ENCODE data around the gene CLDN6.

Gene CLDN6

GRCh38 chr16:3013998-3014690, 3.8 kb downstream of the CLDN6 start:
- in situ Hi-C loops (cut with MboI; ENCODE audit: low sequenced_read_pairs) = no loop called here

DNA sequence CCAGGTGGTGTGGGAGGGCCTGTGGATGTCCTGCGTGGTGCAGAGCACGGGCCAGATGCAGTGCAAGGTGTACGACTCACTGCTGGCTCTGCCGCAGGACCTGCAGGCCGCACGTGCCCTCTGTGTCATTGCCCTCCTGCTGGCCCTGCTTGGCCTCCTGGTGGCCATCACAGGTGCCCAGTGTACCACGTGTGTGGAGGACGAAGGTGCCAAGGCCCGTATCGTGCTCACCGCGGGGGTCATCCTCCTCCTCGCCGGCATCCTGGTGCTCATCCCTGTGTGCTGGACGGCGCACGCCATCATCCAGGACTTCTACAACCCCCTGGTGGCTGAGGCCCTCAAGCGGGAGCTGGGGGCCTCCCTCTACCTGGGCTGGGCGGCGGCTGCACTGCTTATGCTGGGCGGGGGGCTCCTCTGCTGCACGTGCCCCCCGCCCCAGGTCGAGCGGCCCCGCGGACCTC, 4.5 kb downstream of the CLDN6 start:
- in situ Hi-C loops (cut with MboI; ENCODE audit: low sequenced_read_pairs) = no loop called here

DNA sequence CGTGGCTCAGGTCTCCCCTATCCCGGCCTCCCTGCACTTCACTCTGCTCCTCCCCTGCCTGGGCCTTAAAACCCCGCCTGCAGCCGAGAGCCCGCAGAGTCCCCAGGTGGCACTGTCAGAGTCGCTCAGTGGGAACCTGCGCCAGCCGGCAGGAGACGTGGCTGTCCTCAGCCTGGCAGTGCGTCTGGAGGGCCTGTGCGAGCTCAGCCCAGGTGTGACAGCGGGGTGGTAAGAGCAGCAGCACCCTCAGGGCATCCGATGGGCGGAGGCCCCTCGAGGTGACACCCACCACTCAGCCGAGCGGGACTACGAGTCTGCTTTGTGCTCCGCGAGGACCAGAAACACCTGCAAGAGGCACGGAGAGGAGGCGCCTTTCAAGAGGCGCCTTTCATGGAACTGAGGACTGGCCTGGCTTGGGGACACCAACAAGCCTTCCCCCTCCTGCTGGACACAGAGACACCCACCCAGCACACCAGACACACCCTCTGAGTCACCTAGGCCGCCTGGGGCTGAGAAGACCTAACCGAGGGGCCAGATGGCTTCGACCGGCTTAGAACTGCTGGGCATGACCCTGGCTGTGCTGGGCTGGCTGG, 5.1 kb downstream of the CLDN6 start, which contains the start of gene CLDN9:
TSS of gene CLDN9 (plus strand) at position 96 of the 593 bp plus-strand sequence. CDS start at position 536, 440 bp downstream.
- in situ Hi-C loops (cut with MboI; ENCODE audit: low sequenced_read_pairs) = no loop called here

DNA sequence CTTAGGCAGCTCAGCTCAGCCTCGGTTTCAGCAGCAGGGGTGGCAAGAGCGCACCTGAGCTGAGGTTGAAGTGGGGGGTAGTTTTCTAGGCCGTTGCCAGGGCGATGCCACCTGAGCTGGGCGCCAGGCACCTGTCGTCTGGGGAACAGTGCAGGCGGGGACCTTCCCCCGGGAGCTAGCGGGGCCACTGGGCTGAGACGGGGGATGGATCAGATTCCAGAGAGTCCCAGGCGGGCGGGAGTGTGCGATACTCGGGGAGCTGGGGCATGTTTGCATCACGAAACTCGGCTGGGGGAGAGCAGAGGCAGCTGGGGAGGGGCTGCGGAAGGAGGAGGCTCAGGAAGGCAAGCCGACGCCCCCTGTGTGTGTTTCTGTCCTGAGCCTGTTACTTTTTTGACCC, 5.7 kb downstream of the CLDN6 start:
- in situ Hi-C loops (cut with MboI; ENCODE audit: low sequenced_read_pairs) = no loop called here

DNA sequence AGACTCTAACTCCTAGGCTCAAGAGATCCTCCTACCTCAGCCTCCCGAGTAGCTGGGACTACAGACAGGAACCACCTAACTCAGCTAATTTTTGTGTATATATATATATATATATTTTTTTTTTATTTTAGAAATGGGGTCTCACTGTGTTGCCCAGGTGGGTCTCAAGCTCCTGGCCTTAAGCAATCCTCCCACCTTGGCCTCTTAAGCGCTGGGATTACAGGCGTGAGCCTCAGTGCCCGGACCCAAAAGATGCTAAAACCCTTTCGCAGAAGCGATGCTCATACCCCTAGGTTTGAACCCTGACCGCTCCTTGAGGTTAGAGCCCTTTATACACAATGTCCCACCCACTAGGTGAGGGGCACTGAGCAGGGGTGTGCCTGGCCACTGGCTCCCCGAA, 7.5 kb downstream of the CLDN6 start:
- in situ Hi-C loops (cut with MboI; ENCODE audit: low sequenced_read_pairs) = no loop called here

DNA sequence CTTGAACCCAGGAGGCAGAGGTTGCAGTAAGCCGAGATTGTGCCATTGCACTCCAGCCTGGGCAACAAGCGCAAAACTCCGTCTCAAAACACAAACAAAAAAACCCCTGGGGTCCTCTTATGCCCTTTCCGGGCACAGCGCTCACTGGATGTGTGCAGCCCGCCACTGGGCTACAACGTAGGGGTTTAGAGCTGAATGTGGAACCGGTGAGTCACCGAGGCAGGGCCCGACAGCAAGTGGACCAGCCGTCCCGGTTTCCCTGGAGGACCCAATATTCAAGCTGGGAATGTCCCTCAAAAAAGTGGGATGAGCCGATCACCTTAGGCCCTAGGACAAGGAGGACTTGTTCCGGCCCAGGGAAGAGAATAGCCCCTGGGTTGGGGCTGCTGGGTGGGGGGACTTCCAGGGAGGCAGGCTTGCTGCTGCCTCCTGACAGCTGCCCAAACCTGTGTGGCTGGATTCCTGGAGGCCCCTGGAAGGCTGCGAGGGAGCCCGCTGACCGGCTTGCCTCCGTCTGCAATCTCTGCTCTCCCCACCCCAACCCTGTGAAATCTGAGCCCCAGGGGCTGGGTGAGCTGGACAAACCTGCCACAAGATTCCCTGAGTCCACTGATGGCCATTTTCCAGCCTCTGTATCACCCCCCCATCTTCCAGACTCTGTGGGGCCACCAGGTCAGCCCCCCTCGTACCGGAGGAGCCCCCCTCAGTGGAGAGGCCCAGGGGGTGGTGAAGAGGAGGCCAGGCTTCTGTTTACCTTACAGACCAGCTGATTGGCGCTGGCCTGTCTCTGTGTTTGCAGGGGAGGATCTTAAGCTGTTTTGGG, 8.2 kb downstream of the CLDN6 start:
- in situ Hi-C loops (cut with MboI; ENCODE audit: low sequenced_read_pairs) = no loop called here

DNA sequence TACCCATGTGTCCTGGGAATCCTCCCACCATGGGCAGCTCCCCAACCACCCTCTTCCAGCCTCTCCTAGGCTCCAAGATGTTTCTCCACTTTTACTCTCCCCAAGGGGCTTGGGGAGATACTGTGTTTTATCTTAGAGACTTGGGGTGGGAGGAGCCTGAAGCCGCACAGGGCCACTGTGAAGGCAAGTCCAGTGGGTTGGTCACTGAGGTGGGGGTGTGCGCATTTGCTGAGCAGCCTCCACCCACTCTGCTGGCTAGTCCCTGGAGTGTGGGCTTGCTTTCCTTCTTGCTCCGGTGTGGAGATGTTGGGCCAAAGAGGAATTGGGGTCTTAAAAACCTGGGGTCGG, 9.3 kb downstream of the CLDN6 start:
- in situ Hi-C loops (cut with MboI; ENCODE audit: low sequenced_read_pairs) = no loop called here

DNA sequence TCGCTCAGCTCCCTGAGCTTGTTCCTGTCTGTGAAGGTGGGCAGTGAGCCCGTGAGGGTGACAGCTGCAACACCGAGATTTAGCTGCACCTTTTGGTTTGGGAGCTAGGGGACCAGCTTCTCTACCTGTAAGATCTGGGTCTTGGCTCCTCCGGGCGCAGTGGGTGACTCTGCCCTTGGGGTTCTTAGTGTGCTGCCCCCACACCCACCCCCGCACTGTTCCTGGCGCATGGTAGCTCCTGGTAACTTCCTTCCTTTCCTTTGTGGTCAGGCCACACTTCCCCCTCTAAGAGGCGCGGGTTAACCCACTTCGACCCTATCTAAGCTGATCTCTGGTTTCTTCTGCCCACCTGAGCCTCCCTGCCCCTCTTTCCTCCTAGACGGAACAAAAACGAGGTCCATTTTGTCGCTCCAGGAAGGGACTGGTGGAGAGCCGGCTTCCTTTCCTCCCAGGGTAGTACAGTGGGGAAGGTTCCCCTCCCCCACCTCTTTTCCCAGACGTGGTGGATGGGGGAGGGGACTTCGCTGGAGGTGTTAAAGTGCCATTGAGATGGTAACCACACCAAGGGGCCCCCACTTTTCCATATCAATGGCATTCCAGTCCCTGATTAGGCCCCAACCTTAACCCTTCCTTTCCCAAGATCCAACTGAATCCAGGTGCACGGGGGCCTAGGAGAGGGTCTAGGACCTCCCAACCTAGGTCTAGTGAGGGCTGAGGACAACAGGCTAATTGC, 9.9 kb downstream of the CLDN6 start:
- in situ Hi-C loops (cut with MboI; ENCODE audit: low sequenced_read_pairs) = no loop called here

DNA sequence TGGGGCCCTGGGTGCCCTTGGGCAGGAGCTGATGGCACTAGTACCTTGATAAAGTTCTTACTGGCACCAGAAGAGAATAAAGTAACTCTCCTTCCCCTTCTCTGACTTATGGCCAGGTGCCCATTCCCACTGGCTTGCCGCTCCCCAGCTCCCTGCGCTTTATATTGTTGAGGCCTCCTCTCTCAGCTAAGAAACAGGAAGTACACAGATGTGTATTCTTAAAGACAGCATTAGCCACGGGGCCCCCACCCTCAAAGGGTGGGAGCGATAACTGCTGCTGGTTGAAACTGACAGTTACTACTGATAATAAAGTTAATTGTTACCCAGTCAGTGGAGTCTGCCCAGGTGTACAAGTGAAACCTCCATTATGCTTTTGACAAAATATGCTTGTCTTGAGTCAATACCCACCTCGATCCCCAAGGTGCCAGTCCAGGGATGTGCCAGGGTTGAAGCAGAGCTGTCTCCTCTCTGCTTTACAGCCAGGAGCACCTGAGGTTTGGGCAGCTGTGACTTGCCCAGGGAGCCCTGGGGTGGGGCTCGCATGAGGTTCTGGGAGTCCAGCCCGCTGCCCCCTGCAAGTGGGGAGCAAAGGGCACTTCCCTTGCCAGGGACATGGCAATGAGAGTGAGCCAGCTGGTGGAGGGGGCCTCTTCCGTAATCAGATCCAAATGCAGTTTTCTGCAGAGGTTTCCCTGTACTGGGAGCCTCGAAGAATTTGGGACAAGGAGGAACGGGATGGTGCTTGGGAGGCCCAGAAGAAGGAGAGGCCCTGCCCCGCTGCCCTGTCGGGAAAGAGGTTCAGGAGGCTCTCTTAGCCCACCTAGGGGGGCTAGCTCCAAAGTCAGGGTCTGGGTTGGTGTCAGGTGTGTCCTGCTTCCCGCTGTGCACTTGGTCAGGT, 10.7 kb downstream of the CLDN6 start:
- in situ Hi-C loops (cut with MboI; ENCODE audit: low sequenced_read_pairs) = no loop called here

DNA sequence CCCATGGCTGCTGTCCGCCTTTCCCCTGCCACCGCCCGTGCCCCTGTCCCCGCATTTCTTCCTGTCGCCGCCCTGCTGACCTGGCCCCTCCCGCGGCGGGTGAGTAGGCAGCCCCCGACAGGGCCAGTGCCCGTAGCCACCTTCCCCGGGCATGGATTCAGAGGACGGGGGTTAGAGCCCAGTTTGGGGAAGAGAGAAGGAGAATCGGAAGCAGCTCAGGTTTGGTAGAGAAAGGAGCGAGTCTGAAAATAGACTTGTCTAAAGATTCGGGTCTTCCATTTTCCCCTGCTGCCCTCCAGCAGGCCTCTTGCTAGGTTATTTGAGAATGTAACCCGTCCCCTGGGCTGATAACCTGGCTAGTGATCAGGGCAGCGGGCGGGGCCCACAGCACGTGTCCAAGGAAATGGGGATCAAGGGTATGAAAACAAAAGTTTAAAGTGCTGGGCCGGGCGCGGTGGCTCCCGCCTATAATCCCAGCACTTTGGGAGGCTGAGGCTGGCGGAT, 13.2 kb downstream of the CLDN6 start:
- in situ Hi-C loops (cut with MboI; ENCODE audit: low sequenced_read_pairs) = no loop called here

- in situ Hi-C loops (cut with MboI; ENCODE audit: low sequenced_read_pairs) = no loop called here
Measured at GRCh38 chr16:3004319-3004718, 13.7 kb downstream of the CLDN6 start.

DNA sequence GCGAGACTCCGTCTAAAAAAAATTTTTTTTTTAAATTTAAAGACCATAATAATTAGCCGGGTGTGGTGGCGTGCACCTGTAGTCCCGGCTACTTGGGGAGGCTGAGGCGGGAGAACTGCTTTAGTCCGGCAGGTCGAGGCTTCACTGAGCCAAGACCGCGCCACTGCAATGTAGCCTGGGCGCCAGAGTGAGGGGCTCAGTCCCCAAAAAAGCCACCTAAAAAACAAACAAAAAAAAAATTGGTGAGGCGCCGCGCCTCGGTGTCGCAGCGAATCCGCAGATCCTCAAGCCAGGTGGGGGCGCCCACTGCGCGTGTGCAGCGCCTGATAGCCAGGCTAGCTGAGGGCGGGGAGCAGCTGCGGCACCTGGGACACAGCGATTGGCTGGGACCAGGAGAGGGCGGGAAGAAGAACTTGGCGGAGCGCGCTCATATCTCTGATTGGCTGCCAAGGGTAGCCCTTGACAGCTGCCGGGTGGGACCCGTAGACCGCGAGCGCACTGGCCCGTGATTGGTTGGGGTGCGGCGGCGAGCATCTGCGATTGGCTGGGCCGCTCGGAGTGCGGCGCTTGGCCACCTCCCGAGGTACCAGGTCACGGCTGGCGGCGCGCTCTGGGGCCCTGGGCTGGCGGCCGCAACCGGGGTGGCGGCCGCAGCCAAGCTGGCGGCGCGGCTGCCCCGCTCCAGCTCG, 14.3 kb downstream of the CLDN6 start:
- in situ Hi-C loops (cut with MboI; ENCODE audit: low sequenced_read_pairs) = no loop called here

- in situ Hi-C loops (cut with MboI; ENCODE audit: low sequenced_read_pairs) = no loop called here
Measured at GRCh38 chr16:3001316-3001715, 16.7 kb downstream of the CLDN6 start.

DNA sequence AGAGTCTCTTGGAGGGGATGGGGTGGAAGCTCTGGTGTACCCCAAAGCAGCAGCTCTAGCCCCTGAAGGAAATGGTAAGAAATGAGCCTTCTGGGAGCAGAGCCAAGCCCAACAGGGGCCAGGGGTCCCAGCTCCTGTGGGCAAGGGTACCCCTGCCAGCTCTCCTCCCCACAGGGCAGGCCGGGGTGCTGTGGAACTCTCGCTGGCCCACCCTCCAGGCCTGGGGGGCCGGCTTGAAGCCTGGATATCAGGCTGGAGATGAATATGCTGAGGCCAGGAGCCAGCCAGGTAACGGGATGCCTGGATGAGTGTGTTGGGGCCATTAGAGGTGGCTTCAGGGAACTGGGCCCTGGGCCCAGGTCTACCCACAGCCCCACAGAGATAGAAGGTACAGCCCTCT, 17.4 kb downstream of the CLDN6 start:
- in situ Hi-C loops (cut with MboI; ENCODE audit: low sequenced_read_pairs) = no loop called here

GRCh38 chr16:2999929-3000328, 18.1 kb downstream of the CLDN6 start:
- in situ Hi-C loops (cut with MboI; ENCODE audit: low sequenced_read_pairs) = no loop called here

- in situ Hi-C loops (cut with MboI; ENCODE audit: low sequenced_read_pairs) = no loop called here
Measured at GRCh38 chr16:2996298-2996697, 21.7 kb downstream of the CLDN6 start.

DNA sequence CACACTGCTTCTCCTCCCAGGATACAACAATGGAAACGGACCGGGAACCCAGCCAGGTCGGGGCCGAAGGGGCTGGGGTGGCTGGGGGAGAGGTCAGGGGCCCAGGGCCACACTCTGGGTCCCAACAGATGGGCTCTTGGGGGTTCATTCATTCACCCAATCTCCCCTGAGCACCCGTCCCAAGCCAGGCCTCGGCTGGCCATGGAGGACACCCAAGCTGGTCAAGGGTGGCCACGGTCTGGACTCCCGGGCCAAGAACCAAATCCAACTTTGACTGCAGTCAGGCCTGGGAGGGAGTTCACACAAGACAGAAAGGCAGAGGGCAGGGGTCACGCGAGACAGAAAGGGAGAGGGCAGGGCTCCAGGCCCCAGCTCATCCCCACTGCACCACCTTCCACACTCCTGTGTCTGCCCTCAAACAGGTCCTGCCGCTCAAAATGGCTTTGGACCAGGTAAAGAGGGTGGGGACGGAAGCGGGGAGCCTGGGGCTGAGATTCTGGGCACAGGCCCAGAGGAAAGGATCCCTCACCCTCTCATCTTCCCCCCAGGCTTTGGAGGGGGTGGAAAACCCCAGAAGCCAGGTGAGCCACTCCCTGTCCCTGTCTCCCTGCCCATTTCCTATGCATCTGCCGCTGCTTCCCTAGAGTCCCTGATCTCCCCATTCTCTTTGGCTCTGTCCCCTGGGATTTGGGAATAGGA, 25.5 kb downstream of the CLDN6 start:
- in situ Hi-C loops (cut with MboI; ENCODE audit: low sequenced_read_pairs) = no loop called here

GRCh38 chr16:2991566-2992261, 26.3 kb downstream of the CLDN6 start:
- in situ Hi-C loops (cut with MboI; ENCODE audit: low sequenced_read_pairs) = no loop called here
